Stomach smooth muscle (tissue), 2 donors: ENCODE measurements around the gene IL4R.

Experiments used
- H3K27ac ChIP-seq: one replicate; pipeline ENCODE4 v1.7.0; 2013; ENCODE audit warnings: mild to moderate bottlenecking, low read length, inconsistent platforms
- H3K27me3 ChIP-seq, 2 donors: one replicate each; pipeline ENCODE4 v1.7.0; 2013; ENCODE audit warnings: low read length in 2 of 2; ENCODE audit not compliant: insufficient read depth in 2 of 2, control insufficient read depth in 1 of 2
- H3K36me3 ChIP-seq, 2 donors: one replicate each; pipeline ENCODE4 v1.7.0; 2013; ENCODE audit warnings: low read length in 2 of 2; ENCODE audit not compliant: control insufficient read depth in 2 of 2, insufficient read depth in 2 of 2
- H3K4me1 ChIP-seq: one replicate; pipeline ENCODE4 v1.7.0; 2013; ENCODE audit warnings: low read length; ENCODE audit not compliant: control insufficient read depth, insufficient read depth
- H3K4me3 ChIP-seq, 2 donors: one replicate each; pipeline ENCODE4 v1.7.0; 2013; ENCODE audit warnings: low read length in 2 of 2
- H3K9ac ChIP-seq, 2 donors: one replicate each; pipeline ENCODE4 v1.7.0; 2013; ENCODE audit warnings: low read length in 2 of 2, mild to moderate bottlenecking in 1 of 2
- H3K9me3 ChIP-seq, 2 donors: one replicate each; pipeline ENCODE4 v1.7.0; 2013; ENCODE audit warnings: low read length in 2 of 2; ENCODE audit not compliant: control insufficient read depth in 2 of 2
- donor health status: healthy.
- donor health status: Pancreatic carcinoma.

The IL4R gene

GRCh38 chr16:27368358-27368722 lies 54.6 kb downstream of the IL4R start:
- H3K27me3 ChIP-seq: no peaks in the 10 kb centered on the region
- H3K27ac ChIP-seq: no peak overlapping the region
- H3K9ac ChIP-seq: no peak overlapping the region
- H3K4me3 ChIP-seq: peak overlapping the region in 1 of 2 donors; percentile 71
- peaks cover 0 to 4% of the 10 kb centered on the region in 2 donors for H3K9me3 ChIP-seq
- peaks cover under 1 to 10% of the 10 kb centered on the region in 2 donors for H3K36me3 ChIP-seq
- H3K4me1 ChIP-seq: peaks cover 13% of the 10 kb centered on the region

GRCh38 chr16:27369806-27370205 lies 56.0 kb downstream of the IL4R start:
- no peak overlapping the region for H3K27ac ChIP-seq
- H3K4me3 ChIP-seq: no peak overlapping the region
- peaks cover 12% of the 10 kb centered on the region for H3K4me1 ChIP-seq
- H3K9me3 ChIP-seq: peaks cover 0 to 4% of the 10 kb centered on the region in 2 donors
- H3K9ac ChIP-seq: no peak overlapping the region
- no peaks in the 10 kb centered on the region for H3K27me3 ChIP-seq
- H3K36me3 ChIP-seq: peaks cover 0 to 2% of the 10 kb centered on the region in 2 donors

- H3K9me3 ChIP-seq: peaks cover 0 to 4% of the 10 kb centered on the region in 2 donors
- no peak overlapping the region for H3K9ac ChIP-seq
- peaks cover 0 to 2% of the 10 kb centered on the region in 2 donors for H3K36me3 ChIP-seq
- H3K4me1 ChIP-seq: peaks cover 16% of the 10 kb centered on the region
- no peaks in the 10 kb centered on the region for H3K27me3 ChIP-seq
- no peak overlapping the region for H3K4me3 ChIP-seq
- no peak overlapping the region for H3K27ac ChIP-seq
Observed at GRCh38 chr16:27370318-27370717, 56.5 kb downstream of the IL4R start.

GRCh38 chr16:27373312-27373711 lies 59.5 kb downstream of the IL4R start:
- Histone ChIP-seq H3K4me3 (no peak overlapping the region), H3K27ac (no peak overlapping the region), H3K4me1 (peaks cover 5% of the 10 kb centered on the region)

GRCh38 chr16:27374221-27374803 lies 60.5 kb downstream of the IL4R start:
- no peak overlapping the region for H3K9ac ChIP-seq
- H3K4me1 ChIP-seq: peaks cover 5% of the 10 kb centered on the region
- no peaks in the 10 kb centered on the region for H3K36me3 ChIP-seq
- peak overlapping the region in 1 of 2 donors; percentile 44 for H3K4me3 ChIP-seq
- no peaks in the 10 kb centered on the region for H3K27me3 ChIP-seq
- no peak overlapping the region for H3K27ac ChIP-seq
- no peaks in the 10 kb centered on the region for H3K9me3 ChIP-seq

More at GRCh38 chr16:27373312-27373711, 59.5 kb downstream of the IL4R start:
- Histone ChIP-seq H3K9ac (no peak overlapping the region), H3K36me3 (no peaks in the 10 kb centered on the region), H3K27me3 (no peaks in the 10 kb centered on the region), H3K9me3 (no peaks in the 10 kb centered on the region)

GRCh38 chr16:27374804-27375425 lies 61.1 kb downstream of the IL4R start:
- H3K27me3 ChIP-seq: no peaks in the 10 kb centered on the region
- H3K36me3 ChIP-seq: no peaks in the 10 kb centered on the region
- peak overlapping the region in 1 of 2 donors; percentile 44 for H3K4me3 ChIP-seq
- no peak overlapping the region for H3K27ac ChIP-seq
- no peaks in the 10 kb centered on the region for H3K9me3 ChIP-seq
- peaks cover 5% of the 10 kb centered on the region for H3K4me1 ChIP-seq
- no peak overlapping the region for H3K9ac ChIP-seq

- H3K27me3 ChIP-seq: no peaks in the 10 kb centered on the region
- H3K9me3 ChIP-seq: peaks cover 0 to 5% of the 10 kb centered on the region in 2 donors
- H3K9ac ChIP-seq: no peak overlapping the region
- no peaks in the 10 kb centered on the region for H3K36me3 ChIP-seq
- peaks cover 5% of the 10 kb centered on the region for H3K4me1 ChIP-seq
- H3K27ac ChIP-seq: no peak overlapping the region
- H3K4me3 ChIP-seq: no peak overlapping the region
Observed at GRCh38 chr16:27377666-27378485, 64.1 kb downstream of the IL4R start.

GRCh38 chr16:27378871-27379481 lies 65.2 kb downstream of the IL4R start:
- peaks cover 5% of the 10 kb centered on the region for H3K4me1 ChIP-seq
- no peak overlapping the region for H3K27ac ChIP-seq
- no peak overlapping the region for H3K9ac ChIP-seq
- no peak overlapping the region for H3K4me3 ChIP-seq
- peaks cover 5% of the 10 kb centered on the region in 2 donors for H3K9me3 ChIP-seq
- no peaks in the 10 kb centered on the region for H3K36me3 ChIP-seq
- no peaks in the 10 kb centered on the region for H3K27me3 ChIP-seq

- no peaks in the 10 kb centered on the region for H3K36me3 ChIP-seq
- H3K9ac ChIP-seq: no peak overlapping the region
- H3K27me3 ChIP-seq: no peaks in the 10 kb centered on the region
- peaks cover 5 to 12% of the 10 kb centered on the region in 2 donors for H3K9me3 ChIP-seq
- no peak overlapping the region for H3K27ac ChIP-seq
- no peak overlapping the region for H3K4me3 ChIP-seq
- H3K4me1 ChIP-seq: peaks cover 3% of the 10 kb centered on the region
Observed at GRCh38 chr16:27379919-27380318, 66.1 kb downstream of the IL4R start.

GRCh38 chr16:27381236-27381635 lies 67.5 kb downstream of the IL4R start:
- Histone ChIP-seq H3K4me1 (no peaks in the 10 kb centered on the region), H3K27me3 (no peaks in the 10 kb centered on the region), H3K4me3 (no peak overlapping the region), H3K9ac (no peak overlapping the region), H3K27ac (no peak overlapping the region), H3K36me3 (no peaks in the 10 kb centered on the region), H3K9me3 (peaks cover 8 to 18% of the 10 kb centered on the region in 2 donors)
